Inflammatory macrophage treated with lipopolysaccharide for 4 hours (primary cell): Measurements from ENCODE around the gene TUBE1.

Experiments
- DNase-seq: peaks from one replicate; pipeline ENCODE4 v3.0.0-alpha.2; 2020

TUBE1 gene

DNA sequence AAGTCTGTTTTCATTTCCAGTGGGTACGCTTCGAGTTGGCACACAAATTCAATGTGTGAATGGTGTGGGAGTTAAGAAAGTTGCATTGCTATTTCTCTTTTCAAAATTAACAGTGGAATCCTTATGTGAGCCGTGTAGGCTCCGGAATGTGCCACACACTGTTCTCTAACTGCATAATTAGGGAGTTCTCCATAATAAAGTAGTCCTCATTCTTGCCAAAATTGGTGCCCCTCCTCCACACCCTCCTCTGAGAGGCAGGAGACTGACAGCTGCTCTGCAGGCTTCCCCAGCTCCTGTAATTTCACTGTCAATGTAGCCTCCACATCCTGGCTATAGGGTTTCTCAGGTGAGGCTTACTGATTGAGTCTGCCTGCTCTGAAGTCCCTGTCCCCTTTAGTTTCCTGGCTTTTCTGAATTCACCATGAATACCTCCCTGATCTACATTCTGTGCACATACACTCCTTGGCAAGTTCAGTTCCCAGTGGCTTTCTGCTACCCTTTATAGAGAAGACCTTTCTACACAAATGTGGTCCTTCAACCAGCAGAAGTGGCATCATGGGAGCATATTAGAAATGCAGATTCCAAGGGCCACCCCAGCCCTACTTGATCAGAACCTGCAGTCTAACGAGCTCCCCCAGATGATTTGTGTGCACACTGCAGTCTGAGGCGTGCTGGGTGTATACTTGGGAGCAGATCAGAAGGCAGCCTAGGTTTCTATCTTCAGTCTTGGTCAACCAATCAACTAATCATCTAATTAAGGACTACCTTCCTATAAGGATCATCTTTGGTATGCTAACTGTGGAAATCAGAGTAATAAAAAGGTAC lies 53.3 kb downstream of the TUBE1 start:
- no peak for DNase-seq

DNA sequence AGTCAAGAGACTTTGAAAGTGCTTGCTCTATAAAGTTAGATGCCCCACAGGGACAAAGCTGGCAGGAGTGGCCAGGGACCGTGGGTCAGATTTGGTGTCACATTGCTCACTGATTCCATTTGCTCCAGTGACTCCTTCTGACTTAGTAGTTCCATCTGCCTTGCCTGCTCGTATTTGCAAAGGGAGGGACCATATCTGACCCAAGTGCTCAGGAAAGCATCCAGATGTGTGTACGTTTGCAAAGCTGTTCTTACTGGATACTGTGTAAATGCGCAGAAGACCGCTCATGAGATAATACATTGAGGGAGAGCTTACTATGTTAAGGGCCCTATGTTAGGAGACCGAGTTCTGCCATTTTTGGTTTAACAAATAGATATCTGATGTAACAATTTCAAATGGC lies 54.6 kb downstream of the TUBE1 start:
- no peak for DNase-seq

- DNase-seq: no peak
Measured at GRCh38 chr6:112031960-112032359, 55.3 kb downstream of the TUBE1 start.

DNA sequence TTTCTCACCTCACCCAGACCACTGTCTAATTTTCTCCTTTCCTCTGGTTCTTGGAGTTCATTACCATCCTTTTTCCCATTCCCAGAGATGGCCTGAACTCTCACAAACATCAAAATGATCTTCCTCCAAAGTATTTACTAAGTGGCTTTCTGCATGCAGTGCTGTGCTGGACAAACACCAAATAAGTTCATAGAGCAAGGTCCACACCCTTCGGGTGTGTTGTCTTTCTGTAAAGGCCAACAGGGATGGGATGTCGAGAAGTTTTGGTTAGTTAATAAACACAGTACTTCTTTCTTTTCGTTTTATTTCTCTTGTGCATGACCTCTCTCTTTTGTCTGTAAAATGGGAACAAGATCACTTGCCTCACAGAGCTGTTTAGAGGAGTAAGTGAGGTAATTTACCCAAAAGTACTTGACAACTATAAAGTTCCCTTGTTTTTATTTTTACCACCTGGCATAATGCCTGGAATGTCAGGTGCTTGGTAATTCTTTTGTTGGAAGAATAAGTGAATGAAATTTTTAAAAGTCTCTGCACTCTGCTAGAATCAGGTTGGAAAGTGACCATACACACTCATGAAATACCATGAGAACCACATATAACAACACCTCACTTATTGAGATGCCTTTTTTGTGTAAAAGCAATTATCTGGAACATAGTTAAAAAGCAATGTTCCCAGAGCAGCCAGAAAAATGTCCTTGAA lies 56.2 kb downstream of the TUBE1 start:
- no peak for DNase-seq

DNA sequence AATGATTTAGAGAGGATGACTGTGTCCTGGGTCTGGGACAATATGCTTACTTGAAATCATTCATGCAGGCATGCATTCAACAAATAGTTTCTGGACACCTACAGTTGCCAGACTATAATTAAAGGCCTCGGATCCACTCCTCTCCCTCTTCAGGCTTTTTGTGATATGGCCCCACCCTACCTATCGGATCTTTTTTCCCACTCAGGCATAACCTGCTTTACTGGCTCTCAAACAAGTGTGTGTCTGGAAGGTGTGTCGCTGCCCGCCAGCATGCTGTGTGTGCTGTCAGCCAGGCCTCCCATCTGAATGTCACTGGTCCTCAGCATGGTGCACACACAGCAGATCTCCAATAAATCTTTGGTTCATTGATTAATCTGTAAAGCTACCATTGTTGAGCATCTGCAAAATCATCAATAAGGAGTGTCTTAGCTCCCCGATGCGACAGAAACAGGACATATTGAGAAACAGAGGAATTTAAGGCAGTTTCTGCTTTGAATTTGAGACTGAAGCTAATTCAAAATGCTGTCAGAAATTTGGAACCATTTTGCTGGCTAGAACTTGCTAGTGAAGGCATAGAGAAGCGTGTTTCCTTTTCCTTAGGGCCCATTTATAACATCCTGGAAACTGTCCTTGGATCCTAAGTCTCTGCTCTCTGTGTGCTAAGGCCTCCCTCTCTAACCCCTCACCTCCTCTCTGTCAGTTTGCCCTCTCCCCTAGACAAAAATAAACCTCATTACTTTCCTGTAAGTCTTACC lies 56.9 kb downstream of the TUBE1 start:
- no peak for DNase-seq

DNA sequence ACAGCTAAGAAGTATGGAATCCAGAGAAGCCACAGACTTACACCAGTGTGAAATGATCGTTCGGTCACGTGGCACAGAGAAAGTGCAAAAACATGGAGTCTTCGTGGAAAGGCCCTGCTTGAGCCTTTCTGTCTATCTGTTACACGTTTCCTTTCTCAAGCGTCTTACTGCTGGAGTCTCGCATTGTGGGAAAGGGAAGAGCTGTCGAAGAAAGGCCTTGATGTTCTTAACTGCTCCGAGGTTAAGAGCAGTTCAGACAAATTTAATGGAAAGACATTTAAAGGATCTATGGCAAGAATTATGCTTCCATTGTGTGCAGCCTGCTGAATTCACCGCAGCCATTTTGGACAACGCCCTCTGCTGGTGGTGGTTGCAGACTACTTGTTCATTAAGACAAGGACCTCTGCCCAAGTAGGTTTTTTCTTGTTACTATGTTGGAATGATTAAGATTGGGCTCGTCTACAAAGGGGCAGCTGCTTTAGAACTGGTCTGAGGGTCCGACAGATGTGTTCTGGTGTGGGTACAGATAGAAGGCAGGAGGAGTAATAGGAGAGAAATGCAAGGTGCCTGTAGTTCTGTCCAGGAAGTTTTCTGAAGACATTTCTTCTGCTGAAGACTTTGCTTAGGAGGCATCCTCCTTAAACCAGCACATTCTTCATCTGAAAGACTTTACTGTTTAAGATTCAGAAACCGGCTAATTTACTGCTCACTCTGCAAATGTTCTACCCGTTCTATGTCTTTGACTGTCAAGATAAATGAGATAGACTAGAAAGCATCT lies 58.0 kb downstream of the TUBE1 start:
- peak; percentile 74 for DNase-seq

DNA sequence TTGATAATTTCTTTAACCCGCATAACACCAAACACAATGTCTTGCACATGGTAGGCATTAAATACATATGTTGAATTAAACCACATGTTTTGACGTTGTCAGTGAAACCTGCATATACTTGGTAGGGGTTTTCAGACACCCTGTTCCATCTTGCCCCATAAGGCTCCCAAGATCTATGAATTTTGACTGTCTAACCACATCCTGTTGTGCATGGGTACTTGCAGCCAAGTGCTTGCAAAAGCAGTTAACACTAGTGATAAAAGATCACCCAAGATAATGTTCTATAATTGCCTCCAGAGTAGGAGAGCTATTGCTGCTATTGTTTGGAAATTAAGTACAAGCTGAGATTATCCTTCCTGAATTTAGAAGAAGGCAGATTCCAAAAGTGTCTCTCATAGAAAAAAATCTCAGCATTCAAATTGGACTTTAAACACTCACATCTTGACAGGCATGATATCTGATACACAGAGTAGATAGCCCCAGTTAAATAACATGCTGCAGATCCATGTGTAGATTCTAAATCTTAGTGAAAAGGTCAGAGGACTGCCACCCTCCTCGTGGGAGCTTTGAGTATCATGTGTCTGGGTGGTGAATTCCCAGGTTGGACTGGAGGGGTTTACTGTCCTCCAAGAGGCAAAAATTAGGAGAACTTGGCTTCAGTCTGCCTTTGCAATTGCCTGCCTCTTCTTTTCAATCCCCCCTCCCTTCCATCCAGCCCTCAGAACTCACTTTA lies 59.2 kb downstream of the TUBE1 start:
- no peak for DNase-seq

- no peak for DNase-seq
Measured at GRCh38 chr6:112026933-112027332, 60.3 kb downstream of the TUBE1 start.

DNA sequence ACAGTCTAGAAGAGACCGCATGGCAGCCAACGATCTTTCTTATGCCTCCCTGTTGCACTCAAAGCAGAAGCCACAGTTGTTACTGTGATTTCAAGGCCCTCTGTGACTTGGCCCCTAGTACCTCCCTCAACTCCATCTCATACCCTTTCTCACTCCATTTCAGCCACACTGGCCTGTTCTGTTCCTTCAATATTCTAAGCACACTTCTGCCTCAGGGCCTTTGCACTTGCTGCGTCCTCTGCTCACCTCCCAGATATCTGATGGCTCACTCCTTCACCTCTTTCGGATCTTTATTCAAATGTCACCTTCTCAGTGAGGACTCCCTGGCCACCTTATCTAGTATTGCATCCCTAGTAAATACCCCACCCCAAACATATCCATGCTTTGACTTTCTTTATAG lies 62.8 kb downstream of the TUBE1 start:
- DNase-seq: no peak

DNA sequence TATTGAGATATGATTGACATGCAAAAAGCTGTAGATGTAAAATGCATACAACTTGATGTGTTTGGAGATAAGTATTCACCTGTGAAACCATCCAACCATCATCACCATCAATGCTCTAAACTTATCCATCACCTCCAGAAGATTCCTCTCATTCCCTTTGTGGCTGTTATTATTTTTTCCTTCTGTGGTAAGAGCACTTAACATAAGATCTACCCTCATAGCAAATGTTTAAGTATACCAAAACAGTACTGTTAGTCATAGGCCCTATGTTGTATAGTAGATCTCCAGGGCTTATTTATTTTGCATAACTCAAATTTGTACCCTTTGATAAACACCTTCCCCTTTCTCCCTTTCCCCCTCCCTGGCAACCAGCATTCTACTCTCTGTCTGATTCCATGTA lies 64.5 kb downstream of the TUBE1 start:
- DNase-seq: no peak

- no peak for DNase-seq
Measured at GRCh38 chr6:112021691-112022310, 65.5 kb downstream of the TUBE1 start.
